GM12872 (cell line): ENCODE measurements around the gene ANKRD55.

Experiments
- TF ChIP-seq, protein P1 (sequence below): IDR thresholded peaks from 3 replicates; pipeline ENCODE4 v1.5.1; 2011; ENCODE audit warnings: low read depth, mild to moderate bottlenecking, low read length, moderate library complexity; ENCODE audit not compliant: insufficient read depth

The ANKRD55 gene

GRCh38 chr5:56175488-56175887, 57.6 kb downstream of the ANKRD55 start:
- TF ChIP-seq, protein P1, sequence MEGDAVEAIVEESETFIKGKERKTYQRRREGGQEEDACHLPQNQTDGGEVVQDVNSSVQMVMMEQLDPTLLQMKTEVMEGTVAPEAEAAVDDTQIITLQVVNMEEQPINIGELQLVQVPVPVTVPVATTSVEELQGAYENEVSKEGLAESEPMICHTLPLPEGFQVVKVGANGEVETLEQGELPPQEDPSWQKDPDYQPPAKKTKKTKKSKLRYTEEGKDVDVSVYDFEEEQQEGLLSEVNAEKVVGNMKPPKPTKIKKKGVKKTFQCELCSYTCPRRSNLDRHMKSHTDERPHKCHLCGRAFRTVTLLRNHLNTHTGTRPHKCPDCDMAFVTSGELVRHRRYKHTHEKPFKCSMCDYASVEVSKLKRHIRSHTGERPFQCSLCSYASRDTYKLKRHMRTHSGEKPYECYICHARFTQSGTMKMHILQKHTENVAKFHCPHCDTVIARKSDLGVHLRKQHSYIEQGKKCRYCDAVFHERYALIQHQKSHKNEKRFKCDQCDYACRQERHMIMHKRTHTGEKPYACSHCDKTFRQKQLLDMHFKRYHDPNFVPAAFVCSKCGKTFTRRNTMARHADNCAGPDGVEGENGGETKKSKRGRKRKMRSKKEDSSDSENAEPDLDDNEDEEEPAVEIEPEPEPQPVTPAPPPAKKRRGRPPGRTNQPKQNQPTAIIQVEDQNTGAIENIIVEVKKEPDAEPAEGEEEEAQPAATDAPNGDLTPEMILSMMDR, result no peak

GRCh38 chr5:56175021-56175420, 58.1 kb downstream of the ANKRD55 start:
- TF ChIP-seq, protein P1, result no peak

GRCh38 chr5:56172241-56172640, 60.9 kb downstream of the ANKRD55 start:
- TF ChIP-seq, protein P1, result no peak

GRCh38 chr5:56170557-56170956, 62.6 kb downstream of the ANKRD55 start:
- TF ChIP-seq, protein P1, result no peak

GRCh38 chr5:56169949-56170348, 63.2 kb downstream of the ANKRD55 start:
- TF ChIP-seq, protein P1, result no peak

DNA sequence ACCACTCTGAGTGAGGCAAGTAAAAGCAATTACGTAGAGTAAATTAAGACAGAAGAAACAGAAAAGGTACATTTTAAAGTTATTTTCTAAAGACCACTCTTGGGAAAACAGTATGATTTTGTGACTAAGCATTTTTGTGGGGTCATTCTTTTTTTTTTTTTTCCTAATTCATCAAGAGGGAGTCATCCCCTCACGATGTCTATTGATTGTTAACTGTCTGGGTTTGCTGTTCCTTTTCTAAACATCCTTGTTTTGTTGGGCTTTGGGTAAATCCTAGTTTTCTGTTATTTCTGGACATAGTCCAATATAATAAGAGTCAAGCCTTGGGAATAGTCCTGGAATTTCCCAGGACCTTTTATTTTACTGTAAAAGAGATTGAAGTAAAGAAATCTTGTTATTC, 63.8 kb downstream of the ANKRD55 start:
- TF ChIP-seq, protein P1, result no peak

DNA sequence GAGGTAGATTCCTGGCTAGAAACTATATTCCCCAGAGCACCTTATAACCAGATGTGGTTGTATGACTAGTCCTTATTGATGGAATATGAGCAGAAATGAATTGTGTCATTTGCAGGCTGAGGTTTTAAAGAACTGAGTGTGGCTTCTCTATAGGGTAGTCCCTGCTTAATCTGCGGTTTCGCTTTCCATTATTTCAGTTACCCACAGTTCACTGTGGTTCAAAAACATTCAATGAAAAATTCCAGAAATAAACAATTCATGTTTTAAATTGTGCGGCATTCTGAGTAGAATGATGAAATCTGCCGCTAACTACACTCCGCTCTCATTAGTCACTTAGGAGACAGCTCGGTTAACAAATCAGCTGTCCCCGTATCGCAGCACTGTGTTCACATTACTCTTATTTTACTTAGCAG, 65.1 kb downstream of the ANKRD55 start:
- TF ChIP-seq, protein P1, result no peak

GRCh38 chr5:56167519-56167918, 65.6 kb downstream of the ANKRD55 start:
- TF ChIP-seq, protein P1, result no peak
